KG1 (cell line): ENCODE data around the gene LY6G5B.

Experiments used
- DNase-seq: peaks from one replicate; lab custom pipeline; 2025; lab: John Stamatoyannopoulos, UW

Gene LY6G5B, protein sequence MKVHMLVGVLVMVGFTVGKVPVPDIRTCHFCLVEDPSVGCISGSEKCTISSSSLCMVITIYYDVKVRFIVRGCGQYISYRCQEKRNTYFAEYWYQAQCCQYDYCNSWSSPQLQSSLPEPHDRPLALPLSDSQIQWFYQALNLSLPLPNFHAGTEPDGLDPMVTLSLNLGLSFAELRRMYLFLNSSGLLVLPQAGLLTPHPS

DNA sequence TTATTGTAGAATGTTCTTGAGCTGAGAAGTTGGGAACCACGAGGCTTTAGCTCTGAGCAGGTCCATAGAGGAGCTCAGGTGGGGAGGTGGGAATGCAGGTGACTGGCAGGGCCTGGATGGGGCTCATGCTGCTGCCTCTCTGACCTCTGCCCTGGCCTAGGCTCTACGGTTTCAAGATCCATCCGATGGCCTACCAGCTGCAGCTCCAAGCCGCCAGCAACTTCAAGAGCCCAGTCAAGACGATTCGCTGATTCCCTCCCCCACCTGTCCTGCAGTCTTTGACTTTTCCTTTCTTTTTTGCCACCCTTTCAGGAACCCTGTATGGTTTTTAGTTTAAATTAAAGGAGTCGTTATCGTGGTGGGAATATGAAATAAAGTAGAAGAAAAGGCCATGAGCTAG lies at the start of gene LY6G5B:
TSS of gene LY6G5B (plus strand) at position 301 of the 400 bp plus-strand sequence. CDS start 975 bp downstream, outside the sequence.
- no peak for DNase-seq

DNA sequence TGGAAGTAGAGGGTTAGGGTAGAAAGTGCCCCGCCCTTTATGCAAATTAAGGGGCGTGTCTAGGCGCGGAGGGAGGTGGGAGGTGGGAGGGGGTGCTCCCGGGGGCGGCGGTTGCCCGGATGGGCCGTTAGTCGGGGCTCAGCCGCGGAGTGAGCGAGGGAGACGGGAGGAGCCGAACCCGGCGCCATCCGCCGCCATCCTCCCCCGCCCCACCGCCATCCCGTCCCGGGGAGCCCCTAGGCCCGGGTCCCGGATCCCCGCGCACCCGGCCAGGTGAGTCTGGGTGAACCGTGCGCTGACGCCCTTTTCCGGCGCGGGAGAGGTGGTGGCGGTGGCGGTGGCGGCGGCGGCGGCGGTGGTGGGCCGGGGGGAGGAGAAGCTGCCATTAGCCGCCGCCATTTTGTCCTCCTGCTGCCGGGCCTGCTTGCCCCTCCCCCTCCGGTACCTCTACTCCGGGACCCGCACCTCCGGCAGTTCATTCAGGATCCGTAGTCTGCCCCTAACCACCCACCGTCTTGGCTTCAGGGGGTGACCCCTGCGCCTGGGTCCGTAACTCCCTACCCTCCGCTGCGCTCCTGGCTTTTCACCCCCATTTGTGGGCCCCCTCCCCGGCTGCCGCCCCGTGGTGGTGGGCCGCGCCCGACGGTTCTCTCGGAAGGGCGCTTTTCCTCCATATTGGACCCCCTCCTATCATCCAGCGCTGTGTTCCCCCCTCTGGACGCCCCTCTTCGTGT lies 49.0 kb upstream of the LY6G5B start, which contains the start of gene PRRC2A:
TSS of gene PRRC2A (plus strand) at position 130 of the 734 bp plus-strand sequence. CDS start 2,075 bp downstream, outside the sequence.
- peak; percentile 99 for DNase-seq

DNA sequence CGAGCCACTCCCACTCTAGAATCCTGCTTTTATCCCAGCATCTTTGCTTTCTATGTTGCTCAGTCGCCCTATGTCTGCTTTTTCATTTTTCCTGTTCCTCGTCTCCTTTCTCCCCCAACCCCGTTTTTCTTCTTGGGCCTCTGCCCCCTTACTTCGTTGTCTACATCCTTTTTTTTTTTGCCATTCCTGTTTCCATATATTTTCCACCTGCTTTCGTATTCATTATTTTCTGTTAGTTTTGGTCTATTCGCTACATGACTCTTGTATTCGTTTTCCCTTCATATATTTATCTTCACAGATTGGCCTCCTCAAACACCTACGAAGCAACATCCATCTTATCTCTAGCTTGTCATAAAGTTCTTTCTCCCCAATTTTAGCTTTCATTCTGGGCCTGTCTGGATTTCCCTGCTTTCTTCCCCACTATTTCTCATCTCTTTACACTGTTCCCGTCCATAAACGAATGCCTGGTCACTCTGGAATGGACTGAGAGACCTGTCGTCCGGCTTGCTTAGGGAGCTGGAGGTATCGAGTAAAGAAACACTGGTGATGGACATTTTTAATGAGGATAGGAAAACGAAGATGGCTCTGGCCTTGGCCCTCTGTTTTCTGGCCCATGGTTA lies 48.3 kb upstream of the LY6G5B start:
- DNase-seq: no peak

DNA sequence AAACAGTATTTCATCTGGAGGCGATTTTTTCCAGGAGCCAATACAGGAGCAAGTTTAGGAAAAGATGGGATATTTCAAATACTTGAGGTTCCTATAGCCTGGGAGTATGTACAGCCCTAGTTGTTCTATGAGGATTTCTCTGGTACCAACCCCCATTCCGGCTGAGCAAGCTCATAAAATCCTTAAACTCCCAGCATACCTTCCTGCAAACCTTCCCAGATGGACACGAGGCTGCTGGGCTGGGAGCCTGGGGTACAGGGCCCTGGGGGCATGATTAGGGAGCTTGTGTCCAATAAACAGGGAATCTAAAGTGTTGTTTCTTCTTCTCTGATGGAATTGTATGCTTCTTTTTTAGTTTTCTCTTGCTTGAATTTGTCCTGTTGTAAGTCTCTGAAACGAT lies 47.8 kb upstream of the LY6G5B start:
- DNase-seq: no peak

DNA sequence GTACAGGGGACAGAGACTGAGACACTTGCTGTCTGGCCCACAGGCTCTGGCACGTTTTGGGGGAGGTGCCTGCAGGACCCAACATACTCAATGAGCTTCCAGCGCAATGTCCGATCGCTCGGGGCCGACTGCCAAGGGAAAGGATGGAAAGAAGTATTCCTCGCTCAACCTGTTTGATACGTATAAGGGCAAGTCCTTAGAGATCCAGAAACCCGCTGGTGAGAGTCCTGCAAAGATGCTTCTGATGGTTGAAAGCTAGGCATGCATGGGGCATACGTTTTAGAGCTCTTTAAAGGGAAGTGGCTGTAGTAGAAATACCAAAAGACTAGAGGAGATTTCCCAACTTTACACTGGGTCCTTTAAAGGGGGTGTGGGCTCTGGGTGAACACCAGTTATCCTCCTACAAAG lies 47.1 kb upstream of the LY6G5B start:
- no peak for DNase-seq

DNA sequence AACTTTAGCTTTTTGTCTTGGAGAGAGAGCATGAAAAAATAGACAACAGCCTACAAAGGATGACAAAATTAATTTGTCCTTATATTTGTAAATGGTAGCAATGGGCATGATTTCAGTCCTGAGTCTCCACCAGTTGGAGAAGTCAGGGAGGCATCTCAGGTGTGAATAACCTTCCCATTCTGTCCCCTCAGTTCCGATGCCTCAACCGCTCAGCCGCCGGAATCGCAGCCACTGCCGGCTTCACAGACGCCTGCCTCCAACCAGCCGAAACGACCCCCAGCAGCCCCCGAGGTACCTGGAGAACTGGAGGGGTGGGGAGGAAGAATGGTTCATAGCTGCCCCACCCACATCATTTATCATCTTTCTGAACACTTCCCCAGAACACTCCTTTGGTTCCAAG lies 45.7 kb upstream of the LY6G5B start:
- DNase-seq: no peak

DNA sequence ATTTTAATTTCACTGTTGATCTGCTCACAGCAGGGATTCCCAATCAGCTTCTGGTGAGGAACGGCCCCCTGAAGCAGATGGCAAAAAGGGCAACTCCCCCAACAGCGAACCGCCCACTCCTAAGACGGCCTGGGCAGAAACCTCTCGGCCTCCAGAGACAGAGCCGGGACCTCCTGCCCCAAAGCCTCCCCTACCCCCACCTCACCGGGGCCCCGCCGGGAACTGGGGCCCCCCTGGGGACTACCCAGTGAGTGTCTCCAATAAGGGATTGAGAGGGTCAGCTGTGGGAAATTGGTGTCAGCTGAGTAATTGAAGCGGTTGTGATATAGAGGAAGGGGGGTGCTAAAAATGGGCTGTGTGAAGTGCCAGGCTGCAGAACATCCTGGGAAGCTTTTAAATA lies 42.8 kb upstream of the LY6G5B start:
- no peak for DNase-seq

DNA sequence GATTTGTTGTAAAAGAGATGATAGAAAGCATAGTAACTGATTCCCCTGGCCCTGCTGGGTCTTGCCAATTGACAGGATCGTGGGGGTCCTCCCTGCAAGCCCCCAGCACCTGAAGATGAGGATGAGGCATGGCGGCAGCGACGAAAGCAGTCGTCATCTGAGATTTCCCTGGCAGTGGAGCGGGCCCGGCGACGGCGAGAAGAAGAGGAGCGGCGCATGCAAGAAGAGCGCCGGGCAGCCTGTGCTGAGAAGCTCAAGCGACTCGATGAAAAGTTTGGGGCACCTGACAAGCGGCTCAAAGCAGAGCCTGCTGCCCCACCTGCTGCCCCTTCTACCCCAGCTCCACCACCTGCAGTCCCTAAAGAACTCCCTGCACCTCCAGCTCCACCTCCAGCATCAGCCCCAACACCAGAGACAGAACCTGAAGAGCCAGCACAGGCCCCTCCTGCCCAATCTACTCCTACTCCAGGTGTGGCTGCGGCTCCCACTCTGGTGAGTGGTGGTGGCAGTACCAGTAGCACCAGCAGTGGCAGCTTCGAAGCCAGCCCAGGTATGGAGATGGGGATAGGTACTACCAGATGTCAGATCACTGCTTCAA lies 42.0 kb upstream of the LY6G5B start:
- DNase-seq: no peak

DNA sequence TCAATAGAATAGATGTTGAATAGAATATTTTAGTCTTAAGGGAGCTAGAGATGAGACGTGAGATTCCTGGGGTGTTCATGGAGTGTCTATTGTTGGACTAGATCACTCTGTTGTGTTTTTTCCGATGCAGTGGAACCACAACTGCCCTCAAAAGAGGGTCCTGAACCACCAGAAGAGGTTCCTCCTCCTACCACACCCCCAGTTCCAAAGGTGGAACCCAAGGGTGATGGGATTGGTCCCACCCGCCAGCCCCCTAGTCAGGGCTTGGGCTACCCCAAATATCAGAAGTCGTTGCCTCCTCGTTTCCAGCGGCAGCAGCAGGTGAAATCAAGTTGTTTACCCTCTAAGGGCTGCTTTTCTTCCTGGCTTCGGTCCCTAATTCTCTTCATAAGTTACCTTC lies 40.8 kb upstream of the LY6G5B start:
- DNase-seq: no peak

DNA sequence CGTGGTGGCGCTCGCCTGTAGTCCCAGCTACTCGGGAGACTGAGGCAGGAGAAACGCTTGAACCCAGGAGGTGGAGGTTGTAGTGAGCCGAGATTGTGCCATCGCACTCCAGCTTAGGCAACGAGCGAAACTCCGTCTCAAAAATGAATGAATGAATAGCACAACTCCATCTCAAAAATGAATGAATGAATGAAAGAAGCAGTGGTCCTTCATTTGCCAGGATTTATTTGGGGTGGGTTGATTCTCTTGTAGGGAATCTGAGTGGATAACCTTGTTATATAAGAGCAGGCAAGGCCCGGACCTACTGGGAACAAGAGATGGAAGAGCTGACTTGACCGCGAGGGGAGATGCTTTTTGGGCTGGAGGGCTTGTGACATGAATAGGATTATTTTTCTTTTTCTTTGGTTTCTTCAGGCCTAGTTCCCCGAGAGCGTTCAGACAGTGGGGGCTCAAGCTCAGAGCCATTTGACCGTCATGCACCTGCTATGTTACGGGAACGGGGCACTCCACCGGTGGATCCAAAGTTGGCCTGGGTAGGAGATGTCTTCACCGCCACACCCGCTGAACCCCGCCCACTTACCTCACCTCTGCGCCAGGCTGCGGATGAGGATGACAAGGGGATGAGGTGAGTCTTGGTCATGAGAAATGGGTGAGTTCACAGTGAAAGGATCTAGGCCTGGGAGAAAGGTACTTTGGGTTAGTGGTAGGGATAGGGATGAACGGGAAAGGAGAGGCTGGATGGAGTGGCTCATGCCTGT lies 39.4 kb upstream of the LY6G5B start:
- DNase-seq: no peak

DNA sequence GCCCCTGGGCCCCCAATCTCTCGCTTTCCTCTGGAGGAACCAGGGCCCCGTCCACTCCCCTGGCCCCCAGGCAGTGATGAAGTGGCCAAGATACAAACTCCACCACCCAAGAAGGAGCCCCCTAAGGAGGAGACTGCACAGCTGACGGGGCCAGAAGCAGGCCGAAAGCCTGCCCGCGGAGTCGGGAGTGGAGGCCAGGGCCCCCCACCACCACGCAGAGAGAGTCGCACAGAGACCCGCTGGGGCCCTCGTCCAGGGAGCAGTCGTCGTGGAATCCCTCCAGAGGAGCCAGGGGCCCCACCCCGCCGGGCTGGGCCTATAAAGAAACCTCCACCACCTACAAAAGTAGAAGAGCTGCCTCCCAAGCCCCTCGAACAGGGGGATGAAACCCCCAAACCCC lies 38.6 kb upstream of the LY6G5B start:
- DNase-seq: no peak

DNA sequence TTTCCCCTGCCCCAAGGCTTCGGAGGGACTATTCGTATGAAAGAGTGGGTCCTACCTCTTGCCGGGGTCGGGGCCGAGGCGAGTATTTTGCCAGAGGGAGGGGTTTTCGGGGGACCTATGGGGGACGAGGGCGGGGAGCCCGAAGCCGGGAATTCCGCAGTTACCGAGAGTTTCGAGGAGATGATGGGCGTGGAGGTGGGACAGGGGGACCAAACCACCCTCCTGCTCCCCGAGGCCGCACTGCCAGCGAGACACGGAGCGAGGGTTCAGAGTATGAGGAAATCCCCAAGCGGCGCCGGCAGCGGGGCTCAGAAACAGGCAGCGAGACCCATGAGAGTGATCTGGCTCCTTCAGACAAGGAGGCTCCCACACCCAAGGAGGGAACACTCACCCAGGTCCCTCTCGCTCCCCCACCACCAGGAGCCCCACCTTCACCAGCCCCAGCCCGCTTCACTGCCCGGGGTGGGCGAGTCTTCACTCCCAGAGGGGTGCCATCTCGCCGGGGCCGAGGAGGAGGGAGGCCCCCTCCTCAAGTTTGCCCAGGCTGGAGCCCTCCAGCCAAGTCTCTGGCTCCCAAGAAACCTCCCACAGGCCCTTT lies 38.0 kb upstream of the LY6G5B start:
- DNase-seq: no peak

DNA sequence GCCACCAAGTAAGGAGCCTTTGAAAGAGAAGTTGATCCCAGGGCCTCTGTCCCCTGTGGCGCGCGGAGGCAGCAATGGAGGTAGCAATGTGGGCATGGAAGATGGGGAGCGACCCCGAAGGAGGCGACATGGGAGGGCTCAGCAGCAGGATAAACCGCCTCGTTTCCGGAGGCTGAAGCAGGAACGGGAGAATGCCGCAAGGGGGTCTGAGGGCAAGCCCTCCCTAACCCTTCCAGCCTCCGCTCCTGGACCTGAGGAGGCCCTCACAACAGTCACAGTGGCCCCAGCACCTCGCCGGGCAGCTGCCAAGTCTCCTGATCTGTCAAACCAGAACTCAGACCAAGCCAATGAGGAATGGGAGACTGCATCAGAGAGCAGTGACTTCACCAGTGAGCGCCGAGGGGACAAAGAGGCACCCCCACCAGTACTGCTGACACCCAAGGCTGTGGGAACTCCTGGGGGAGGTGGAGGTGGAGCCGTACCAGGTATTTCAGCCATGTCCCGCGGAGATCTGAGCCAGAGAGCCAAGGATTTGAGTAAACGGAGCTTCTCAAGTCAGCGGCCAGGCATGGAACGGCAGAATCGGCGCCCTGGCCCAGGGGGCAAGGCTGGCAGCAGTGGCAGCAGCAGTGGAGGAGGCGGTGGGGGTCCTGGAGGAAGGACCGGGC lies 37.4 kb upstream of the LY6G5B start:
- DNase-seq: no peak

DNA sequence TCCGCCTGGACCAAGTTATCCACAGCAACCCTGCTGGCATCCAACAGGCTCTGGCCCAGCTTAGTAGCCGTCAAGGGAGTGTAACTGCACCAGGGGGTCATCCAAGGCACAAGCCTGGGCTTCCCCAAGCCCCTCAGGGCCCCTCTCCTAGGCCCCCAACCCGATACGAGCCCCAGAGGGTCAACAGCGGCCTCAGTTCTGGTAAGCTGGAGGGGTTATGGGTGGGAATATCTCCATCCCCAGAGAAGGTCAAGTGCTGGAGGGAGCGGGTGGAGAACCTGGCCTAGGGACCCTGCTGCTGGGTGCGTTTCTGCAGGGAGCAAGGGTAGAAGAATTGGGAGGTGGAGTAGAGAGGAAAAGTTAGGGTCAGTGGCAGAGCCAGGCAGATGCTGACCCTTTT lies 36.3 kb upstream of the LY6G5B start:
- DNase-seq: no peak

DNA sequence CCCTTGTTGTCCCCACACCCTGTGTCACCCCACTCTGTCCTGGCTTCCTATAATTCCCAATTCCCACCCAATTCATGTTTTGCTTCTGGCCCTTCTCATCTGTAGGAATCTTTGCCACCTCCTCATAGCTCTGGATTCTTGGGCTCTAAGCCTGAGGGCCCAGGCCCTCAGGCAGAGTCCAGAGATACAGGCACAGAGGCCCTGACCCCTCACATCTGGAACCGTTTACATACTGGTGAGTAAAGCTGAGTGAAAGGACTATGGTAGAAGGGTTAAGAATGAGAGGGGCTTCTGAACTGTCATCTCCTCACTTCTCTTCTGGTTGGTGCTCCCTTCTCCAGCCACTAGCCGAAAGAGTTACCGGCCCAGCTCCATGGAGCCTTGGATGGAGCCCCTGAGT lies 35.6 kb upstream of the LY6G5B start:
- no peak for DNase-seq

DNA sequence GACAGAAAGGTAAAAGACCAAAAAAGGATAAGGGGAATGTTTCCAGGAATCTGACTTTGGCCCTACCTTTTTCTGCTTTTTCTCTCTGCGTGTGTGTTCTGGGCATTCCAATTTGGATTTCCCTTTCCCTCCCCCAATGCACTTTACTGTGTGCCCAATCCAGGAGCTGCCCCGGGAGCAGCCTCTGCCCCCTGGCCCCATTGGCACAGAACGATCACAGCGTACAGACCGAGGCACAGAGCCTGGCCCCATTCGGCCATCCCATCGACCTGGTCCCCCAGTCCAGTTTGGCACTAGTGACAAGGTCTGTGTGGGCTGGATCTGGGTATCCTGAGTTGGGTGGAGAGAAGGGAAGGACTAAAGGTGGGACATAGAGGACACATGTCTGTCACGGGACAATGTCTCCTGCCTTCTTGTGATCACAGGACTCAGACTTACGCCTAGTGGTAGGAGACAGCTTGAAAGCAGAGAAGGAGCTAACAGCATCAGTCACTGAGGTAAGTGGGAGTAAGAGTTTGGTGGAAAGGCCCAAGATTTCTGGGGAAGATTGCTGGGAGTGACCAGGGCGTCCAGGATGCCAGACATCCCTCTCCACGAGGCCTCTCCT lies 34.7 kb upstream of the LY6G5B start:
- DNase-seq: no peak

DNA sequence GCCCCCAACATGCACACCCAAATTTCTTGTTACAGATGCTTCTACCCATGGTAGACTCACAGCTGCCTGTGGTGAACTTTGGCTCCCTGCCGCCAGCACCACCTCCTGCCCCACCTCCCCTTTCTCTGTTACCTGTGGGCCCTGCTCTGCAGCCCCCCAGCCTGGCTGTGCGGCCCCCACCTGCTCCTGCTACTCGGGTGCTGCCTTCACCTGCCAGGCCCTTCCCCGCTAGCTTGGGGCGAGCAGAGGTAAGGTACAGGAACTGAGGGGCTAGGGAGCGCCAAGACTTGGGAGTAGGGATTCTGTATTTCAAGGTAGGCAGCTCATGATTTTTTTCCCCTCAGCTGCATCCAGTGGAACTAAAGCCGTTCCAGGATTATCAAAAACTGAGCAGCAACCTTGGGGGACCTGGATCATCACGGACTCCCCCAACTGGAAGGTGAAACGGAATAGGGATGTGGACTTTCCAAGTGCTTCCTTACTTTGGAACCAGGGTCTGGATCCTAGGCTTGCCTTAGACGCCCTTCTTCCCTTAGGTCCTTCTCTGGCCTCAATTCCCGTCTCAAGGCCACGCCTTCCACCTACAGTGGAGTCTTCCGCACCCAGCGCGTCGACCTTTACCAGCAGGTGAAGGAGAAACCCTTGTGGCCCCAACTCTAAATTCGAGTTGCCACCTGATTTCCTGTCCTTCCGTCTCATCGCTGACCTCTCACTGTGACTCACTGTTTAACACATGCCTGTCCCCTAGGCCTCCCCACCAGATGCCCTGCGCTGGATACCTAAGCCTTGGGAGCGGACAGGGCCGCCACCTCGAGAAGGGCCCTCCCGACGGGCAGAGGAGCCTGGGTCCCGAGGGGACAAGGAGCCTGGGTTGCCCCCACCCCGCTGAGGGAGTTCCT lies 32.8 kb upstream of the LY6G5B start:
- DNase-seq: no peak

DNA sequence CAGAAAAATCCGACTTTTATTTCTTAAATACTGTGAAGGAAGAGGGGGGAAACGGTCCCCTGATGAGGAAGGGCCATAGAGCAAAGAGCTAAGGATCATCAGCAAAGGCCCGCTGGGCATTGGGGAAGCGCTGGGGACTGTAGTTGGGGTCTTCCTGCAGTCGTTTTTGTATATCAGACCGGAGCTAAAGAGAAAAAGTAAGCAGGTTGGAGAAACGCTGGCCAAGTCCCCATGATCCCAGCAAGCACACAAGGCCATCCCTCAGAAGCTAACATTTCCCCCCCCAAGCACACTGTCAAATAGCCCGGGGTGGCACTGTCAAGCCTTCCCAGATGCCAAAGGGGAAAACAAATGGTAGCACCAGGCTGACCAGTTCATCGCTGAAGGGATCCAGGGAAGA lies 30.7 kb upstream of the LY6G5B start:
- DNase-seq: no peak

DNA sequence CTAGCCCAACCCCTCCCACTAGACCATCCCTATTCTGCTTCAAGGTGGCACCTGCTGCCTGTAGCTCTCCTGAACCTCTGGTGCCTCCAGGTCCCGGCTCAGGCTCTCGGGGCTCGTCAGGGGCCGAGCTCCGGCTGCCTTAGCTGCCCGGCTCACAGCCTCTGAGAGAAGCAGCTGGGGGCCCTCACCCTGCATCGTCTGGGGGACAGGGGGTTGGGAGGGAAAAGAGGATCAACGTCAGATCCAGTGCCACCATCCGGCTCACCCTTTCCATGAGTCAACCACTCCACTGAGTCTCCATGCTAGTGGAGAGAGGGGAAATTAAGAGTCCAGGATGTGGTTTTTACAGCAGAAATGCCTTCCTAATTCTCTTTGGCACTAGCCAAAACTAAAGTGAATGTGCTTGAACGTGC lies 30.3 kb upstream of the LY6G5B start:
- no peak for DNase-seq

DNA sequence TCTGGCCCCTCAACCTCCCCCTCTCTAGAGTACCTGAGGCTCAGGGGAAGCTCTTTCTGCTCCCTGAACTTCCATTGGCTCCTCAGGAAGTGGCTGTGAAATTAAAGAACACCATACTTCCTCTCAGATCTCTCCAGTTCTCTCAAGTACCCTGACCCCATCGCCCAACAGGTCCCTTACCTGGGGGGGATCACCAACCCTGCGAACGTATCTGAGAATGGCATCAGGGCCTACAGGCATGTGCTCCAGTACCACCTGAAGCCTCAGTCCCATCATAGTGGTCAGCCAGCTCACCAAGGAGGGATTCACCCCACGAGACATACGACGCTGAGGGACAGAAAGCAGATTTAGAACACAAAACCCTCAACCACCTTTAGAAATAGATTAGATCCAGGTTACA lies 29.2 kb upstream of the LY6G5B start:
- DNase-seq: no peak
